GM18502 (cell line): ENCODE data around the gene RAB3IL1.
"Not testable (repeated sequence)": the region's sequence is repeated elsewhere in the genome, so short reads cannot be mapped to it uniquely, and the experiment has no call there.

Experiments used
- ATAC-seq: cut with Tn5 transposase; IDR thresholded peaks from one replicate; pipeline ENCODE4 v1.9.1; 2021; ENCODE audit warnings: mild to moderate bottlenecking; ENCODE audit not compliant: unreplicated experiment, poor library complexity

RAB3IL1 gene

DNA sequence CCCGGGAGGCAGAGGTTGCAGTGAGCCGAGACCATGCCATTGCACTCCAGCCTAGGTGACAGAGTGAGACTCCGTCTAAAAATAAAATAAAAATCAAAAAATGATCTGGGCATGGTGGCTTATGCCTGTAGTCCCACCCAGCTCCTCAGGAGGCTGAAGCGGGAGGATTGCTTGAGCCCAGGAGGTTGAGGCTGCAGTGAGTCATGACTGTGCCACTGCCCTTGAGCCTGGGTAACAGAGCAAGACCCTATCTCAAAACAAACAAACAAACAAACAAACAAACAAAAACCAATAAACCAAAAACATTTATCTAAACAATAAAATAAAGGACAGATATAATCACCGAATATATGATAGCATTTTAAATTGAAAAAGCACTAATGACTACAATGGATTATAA lies 36.3 kb upstream of the RAB3IL1 start:
- ATAC-seq = not testable (repeated sequence)

DNA sequence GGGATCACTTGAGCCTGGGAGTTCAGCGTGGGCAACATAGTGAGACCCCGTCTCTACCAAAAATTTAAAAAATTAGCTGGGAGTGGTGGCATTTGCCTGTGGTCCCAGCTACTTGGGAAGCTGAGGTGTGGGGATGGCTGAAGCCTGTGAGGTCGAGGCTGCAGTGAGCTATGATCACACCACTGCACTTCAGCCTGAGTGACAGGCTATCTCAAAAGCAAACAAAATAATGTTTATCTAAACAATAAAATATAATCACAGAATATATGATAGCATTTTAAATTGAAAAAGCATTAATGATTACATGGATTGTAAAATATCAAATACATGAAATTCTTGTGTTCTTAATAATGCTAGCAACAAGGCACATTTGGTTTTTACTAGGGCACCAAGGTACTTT lies 35.5 kb upstream of the RAB3IL1 start:
- no peak for ATAC-seq

DNA sequence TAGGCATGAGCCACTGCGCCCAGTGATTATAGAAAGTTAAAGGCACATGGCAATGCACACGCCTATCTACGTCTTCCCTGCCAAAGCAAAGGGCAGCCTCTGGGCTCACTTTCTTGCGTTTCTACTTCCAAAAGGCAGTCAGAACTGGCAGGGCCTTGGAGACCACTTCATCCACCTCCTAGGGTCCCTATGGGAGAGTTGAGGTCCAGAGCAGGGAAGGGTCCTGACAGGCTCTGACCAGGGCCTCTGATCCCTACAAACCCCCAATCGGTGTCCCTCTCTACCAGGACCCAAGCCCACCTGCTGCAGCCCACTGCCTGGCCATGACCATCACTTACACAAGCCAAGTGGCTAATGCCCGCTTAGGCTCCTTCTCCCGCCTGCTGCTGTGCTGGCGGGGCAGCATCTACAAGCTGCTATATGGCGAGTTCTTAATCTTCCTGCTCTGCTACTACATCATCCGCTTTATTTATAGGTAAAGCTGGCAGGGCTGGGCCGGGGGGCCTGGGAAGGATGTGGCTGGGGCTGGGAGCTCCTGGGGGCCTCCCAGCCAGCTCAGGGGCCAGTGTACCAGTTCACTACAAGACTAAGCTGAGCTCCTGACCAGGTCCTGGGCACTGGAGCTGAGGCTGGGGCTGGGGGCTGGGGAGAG lies 34.2 kb upstream of the RAB3IL1 start:
- no peak for ATAC-seq

DNA sequence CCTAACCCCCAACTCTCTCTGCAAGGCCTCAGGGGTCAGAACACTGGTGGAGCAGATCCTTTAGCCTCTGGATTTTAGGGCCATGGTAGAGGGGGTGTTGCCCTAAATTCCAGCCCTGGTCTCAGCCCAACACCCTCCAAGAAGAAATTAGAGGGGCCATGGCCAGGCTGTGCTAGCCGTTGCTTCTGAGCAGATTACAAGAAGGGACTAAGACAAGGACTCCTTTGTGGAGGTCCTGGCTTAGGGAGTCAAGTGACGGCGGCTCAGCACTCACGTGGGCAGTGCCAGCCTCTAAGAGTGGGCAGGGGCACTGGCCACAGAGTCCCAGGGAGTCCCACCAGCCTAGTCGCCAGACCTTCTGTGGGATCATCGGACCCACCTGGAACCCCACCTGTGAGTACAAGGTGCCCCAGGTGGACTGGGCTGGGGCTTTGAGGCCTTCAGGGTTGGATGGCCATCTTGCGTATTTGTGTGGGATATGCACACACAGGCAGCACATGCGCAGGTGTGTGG lies 32.7 kb upstream of the RAB3IL1 start, which contains the start of gene BEST1:
Gene BEST1, plus strand, starts transcription at position 317 of the 513 bp plus-strand sequence. CDS start 1,456 bp downstream, outside the sequence.
- no peak for ATAC-seq

DNA sequence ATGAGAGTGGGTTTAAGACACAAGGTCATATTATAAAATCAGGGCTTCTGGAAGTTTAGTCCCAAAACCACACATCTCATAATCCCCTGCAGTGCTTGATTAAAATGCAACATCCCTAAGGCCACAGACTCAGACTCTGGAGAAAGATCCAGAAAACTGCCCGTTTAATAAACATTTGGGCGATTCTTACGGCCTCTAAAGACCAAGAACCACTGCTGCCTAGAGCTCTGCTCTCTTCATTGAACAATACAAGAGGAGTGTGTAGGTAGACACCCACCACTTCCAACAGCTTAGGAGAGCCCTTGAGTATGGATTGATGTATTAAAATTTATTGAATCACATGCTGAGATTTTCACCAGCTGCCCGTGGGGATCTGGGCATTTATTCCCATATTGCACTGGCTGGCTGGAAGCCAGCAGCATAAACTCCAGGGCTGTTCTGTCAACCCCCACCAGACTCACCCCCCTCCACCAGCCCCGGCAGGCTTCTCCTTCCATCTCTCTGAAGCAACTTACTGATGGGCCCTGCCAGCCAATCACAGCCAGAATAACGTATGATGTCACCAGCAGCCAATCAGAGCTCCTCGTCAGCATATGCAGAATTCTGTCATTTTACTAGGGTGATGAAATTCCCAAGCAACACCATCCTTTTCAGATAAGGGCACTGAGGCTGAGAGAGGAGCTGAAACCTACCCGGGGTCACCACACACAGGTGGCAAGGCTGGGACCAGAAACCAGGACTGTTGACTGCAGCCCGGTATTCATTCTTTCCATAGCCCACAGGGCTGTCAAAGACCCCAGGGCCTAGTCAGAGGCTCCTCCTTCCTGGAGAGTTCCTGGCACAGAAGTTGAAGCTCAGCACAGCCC lies 32.0 kb upstream of the RAB3IL1 start:
- no peak for ATAC-seq

DNA sequence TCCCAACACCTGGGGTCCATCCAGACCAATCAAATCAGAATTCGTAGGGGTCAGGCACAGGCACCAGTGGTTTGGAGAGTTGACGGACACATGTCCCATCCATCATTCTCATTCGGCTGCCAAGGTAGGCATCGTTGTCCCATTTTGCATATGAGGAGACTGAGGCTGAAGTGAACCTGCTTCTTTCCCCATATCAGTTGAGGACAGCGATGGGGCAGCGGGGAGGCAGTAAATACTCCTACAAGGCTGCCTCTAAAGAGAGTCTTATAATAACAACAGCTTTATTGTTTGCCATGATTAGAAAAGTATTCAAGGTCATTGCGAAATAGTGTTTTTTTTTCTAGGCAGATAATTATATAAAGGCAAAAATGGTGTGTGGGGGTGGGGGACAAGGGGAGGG lies 31.1 kb upstream of the RAB3IL1 start:
- no peak for ATAC-seq

DNA sequence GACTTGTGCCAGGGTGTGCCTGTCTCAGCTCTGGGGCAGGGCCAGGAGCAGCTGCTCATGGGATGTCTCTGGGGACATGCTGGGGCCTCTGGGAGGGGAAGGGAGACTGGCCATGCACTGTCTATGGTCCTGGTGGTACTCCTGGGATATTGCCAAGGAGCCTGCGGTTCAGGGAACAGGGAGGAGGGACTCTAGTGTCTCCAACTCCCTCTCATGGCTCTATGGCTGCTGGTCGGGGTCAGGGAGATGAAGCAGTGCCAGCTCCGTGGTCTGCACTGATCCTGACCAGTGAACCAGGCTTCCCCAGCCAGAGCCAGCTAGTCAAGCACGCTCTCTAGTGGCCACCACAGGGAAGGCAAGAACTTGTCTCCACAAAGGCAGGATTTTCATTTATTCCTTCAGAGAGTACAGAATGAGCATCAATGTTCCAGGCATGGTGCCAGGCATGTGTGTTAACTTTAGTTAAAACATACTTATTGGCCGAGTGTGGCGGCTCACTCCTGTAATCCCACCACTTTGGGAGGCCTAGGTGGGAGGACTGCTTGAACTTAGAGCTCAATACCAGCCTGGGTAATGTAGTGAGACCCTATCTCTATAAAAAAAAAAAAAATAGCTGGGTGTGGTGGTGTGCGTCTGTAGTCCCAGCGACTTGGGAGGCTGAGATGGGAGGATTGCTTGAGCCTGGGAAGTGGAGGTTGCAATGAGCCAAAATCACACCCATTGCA lies 30.3 kb upstream of the RAB3IL1 start:
- no peak for ATAC-seq

DNA sequence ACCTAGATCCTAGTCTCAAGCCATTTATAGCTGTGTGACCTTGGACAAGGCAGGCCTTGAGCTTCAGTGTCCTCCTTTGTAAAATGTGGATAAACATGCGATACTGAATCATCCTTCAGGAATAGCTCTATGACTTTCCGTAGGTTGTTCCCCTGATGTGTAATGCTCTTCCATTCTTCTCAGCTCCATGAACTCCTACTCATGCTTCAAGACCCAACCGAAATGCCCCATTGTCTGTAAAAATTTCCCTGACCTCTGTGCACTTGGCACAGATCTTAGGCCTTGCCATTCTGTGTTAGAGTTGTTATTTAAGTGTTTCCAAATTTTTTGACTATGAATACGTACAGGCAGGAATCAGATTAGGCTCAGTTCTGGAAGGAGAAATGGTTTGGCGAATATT lies 29.5 kb upstream of the RAB3IL1 start:
- no peak for ATAC-seq

DNA sequence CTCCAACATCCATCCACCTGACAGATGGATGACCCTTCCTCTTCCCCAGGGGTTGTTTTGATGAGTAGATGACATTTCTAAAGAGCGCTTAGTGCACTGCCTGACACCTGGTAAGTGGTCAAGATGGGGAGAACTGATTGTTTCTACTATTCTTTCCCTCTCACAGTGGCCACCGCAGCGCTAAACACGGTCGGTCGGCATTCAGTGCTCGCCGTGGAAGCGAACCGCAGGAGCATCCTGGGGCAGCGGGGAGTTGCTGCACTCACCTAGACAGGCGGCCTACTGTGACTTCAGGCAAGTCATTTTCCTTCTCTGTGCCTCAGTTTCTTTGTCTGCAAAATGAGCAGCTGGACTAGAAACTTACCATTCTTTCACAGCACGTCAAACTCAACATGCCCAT lies 27.8 kb upstream of the RAB3IL1 start:
- ATAC-seq = no peak

DNA sequence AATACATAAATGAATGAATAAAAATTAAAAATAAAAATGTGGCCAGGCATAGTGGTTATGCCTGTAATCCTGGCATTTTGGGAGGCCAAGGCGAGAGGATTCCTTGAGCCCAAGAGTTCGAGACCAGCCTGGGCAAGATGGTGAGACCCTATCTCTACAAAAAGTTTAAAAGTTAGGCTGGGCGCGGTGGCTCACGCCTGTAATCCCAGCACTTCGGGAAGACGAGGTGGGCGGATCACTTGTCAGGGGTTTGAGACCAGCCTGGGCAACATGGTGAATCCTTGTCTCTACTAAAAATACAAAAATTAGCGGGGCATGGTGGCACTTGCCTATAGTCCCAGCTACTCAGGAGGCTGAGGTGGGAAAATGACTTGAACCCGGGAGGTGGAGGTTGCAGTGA lies 23.1 kb upstream of the RAB3IL1 start:
- ATAC-seq = no peak

DNA sequence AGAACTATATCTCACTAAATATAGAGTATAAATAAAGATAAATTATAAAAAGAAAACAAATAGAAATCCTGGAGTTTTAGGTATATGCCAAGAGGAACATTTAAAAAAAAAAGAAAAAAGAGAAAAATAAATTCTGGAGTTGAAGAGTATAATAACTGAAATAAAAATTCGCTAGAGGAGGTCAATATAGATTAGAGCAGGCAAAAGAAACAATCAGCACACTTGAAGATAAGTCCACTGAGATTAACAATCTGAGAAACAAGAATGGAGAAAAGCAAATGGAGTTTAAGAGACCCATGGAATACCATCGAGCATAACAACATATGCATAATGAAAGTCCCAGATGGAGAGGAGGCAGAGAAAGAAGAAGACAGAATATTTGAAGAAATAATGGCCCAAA lies 18.5 kb upstream of the RAB3IL1 start:
- no peak for ATAC-seq

DNA sequence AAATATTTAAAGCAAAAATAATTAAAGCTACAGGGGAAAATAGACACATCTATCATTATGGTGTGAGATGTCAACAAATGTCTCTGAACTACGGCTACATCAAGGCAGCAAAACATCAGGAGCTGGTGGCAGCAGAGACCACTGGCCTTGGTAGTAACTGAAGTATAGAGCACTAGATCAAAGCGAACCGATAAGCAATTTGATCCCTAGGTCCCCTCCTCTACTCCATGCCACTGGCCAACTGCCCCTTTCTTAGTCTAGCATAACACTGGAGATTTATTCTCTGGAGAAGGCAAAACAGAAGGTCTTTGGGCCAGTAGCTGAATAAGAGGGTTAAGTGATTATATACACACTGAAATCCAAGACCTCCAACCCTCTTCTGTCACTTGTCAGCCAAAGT lies 13.6 kb upstream of the RAB3IL1 start:
- ATAC-seq = no peak

DNA sequence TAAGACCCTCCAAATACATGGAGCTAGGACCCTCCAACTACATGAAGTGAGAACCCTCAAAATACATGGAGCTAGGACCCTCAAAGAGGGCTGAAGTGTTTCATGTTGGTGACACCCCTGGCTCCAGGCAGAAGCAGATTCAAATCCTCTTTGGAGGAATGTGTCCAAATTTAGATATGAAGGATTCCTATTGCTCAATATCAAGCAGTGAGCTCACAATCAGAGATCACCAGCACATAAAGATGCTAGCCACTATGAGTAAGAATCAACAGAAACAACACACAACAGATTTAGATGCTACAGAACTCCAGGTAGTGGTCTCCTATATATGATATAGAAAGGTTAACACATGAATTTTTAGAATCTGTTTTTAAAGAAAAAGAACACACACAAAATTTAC lies 11.2 kb upstream of the RAB3IL1 start:
- ATAC-seq = no peak

DNA sequence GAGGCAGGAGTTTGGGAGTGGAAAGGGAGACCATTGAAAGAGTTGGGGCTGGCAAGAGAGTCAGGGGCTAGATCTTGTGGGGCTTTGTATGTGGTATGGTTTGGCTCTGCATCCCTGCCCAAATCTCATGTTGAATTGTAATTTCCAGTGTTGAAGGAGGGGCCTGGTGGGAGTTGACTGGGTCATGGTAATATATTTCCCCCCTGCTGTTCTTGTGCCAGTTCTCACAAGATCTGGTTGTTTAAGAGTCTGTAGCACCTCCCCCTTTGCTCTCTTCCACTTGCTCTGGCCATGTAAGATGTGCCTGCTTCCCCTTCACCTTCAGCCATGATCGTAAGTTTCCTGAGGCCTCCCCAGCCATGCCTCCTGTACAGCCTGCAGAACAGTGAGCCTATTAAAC lies 10.1 kb upstream of the RAB3IL1 start:
- no peak for ATAC-seq

DNA sequence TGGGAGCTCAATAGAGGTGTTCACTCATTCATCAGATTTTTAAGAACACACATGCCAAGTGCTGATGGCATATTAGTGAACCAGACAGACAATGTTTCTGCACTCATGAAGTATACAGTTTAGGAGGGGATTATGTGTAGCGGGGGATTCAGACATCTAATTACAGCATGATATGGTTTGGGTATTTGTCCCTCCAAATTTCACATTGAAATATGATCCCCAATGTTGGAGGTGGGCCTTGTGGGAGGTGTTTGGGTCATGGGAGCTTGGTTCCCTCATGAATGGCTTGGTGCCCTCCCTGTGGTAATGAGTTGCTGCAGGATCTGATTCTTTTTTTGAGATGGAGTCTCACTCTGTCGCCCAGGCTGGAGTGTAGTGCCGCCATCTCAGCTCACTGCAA lies 8.9 kb upstream of the RAB3IL1 start:
- no peak for ATAC-seq

DNA sequence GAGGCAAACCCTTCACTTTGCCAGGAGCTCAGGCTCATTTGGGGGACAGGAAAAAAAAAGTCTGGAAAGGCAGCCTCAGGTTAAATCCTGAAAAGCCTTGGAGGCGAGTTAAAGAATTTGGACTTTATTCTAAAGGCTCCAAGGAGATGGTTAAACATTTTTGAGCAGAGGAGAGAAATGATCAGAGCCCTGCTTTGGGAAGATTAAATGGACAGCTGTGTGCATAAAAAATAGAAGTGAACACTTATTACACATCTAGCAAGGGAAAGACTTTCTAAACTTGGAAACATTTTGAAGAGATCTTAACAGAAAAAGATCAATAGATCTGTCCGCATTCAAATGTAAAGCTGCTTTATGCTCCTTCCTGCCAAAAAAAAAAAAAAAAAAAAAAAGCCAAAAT lies 8.4 kb upstream of the RAB3IL1 start:
- ATAC-seq = no peak

DNA sequence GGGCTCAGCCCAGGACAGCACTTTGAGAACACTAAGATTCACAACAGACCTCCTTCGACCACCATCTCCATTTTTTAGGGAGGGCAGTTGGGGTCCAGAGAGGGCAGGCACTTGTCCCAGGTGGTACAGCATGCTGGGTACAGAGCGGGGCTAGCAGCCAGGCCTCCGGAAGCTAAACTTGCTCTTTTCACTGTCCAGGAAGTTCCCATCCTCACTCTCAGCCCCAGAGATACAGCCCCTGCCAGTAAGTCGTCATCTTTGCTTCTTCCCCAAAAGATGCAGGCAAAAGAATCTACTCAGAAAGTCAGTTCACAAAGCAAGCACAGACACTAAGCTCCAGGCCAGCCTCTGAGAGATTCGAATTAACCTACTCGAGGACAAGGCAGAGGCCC lies 6.7 kb upstream of the RAB3IL1 start:
- ATAC-seq = no peak

DNA sequence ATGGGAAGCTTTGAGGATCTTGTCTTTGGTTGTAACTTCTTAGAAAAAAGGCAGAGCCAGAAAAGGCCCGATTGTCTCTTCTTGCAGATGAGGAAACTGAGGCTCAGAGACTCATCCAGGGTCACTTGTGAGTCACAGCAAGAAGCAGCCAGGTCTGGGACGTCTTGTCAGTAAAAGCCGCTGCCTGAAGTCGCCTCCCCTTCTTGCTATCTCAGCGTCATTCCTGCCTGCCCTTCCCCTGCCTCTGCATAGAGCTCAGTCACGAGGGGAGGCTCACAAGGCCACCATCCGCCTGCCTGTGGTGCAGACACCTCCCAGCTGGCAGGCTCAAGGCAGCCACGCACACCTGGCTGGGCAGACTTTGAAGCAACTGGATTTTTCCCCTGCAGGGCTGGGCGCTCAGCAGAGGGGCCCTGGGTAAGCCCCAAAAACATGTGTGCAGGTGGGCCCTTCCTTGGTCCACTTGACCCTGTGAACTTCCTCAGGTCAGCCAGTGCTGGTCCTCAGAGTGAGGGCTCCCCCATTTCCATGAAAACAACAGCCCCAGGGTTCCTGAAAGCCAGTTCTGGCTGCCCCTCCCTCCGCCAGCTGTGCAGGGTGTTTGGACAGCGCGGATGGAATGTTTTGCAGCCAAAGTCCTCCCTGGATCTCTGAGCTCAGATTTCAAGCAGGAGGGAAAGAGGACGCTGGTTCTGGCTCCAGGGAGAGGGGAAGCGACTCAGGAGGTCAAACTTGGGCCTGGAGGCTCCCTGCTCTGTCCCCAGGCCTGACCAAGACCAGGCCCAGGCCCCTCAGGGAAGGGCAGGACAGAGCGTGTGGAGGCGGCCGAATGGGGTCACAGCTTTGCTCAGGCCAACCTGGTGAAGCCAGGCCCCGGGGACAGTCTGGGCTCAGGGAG lies 6.0 kb upstream of the RAB3IL1 start:
- no peak for ATAC-seq

DNA sequence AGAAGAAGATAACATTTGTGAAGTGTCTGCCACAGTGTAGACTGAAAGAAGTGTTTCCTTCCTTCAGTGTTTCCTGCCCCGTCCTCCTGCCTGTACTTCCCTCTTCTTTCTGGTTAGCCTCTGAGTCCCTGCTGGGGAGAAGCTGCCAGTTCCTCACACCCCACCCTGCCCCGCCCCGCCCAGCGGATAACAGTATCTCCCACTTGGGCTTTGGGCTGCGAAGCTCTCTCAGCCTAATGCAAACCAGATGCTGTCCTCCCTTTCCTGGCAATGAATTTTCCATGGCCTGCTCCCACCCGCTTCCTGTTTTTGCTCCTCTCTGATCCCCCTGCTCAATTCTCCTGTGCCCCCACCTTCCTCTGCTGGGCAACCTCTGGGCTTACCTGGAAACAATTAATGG lies 5.2 kb upstream of the RAB3IL1 start:
- no peak for ATAC-seq

DNA sequence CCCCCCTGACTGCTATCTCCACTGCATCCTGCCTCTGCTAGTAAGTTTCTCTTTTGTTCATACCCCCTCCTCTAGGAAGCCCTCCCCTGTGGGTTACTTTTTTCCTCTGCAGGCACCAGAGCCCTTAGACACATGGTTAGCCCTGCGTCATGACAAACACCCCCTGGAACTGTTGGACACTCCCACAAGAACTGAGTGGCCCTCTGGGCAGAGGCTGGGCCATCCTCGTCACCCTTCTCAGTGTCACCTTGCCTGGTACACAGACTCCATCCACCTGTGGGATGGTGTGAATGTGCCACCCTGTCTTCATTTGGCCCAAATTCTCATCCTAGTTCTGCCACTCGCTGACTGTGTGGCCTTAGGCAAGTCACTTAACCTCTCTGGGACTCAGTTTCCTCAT lies 4.1 kb upstream of the RAB3IL1 start:
- ATAC-seq = no peak
